Measurements from ENCODE around the gene DUOX2.
A peak's percentile ranks its signal among the peaks of the same experiment; 100 is the strongest.

Gene DUOX2

DNA sequence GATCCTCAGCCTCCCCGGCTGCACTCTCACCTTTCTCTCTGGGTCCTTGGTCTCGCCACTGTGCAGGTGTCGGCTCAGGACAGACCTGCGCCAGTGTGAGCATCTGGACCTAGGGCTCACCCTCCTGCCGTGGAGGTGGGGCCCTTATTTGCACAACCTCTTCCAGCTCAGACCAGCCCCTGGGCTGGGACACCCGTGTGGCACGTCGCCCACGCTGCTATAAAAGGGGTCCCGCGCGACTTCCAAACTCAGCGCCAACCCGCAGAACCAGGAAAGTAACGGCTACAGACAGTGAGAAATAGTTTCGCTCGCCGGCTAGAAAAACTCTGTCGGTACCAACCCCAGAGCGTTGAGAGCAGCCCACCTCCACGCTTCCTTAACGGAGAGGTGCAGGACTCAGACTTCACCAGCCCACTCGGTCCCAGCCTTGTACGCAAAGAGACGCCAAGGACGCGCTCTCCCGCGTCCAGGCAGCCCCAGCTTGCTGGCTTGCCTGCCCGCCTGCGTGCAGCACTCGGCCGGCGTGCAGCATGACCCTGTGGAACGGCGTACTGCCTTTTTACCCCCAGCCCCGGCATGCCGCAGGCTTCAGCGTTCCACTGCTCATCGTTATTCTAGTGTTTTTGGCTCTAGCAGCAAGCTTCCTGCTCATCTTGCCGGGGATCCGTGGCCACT is at the start of gene DUOX2, which contains the start of gene DUOXA2:
Gene DUOX2, minus strand, starts transcription at position 97 of the 675 bp plus-strand sequence. CDS start 761 bp downstream, outside the sequence.
Gene DUOXA2, plus strand, starts transcription at position 251 of the 675 bp plus-strand sequence. Its CDS starts 280 bp downstream, at position 531.
- DNase-seq (ENCODE audit: low read depth): no peak
- H3K4me3 ChIP-seq (ENCODE audit: low read length): no peak within 1 kb of the TSS
- TF ChIP-seq, protein P1, sequence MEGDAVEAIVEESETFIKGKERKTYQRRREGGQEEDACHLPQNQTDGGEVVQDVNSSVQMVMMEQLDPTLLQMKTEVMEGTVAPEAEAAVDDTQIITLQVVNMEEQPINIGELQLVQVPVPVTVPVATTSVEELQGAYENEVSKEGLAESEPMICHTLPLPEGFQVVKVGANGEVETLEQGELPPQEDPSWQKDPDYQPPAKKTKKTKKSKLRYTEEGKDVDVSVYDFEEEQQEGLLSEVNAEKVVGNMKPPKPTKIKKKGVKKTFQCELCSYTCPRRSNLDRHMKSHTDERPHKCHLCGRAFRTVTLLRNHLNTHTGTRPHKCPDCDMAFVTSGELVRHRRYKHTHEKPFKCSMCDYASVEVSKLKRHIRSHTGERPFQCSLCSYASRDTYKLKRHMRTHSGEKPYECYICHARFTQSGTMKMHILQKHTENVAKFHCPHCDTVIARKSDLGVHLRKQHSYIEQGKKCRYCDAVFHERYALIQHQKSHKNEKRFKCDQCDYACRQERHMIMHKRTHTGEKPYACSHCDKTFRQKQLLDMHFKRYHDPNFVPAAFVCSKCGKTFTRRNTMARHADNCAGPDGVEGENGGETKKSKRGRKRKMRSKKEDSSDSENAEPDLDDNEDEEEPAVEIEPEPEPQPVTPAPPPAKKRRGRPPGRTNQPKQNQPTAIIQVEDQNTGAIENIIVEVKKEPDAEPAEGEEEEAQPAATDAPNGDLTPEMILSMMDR (IDR thresholded peaks at IDR 0.05; ENCODE audit: insufficient read depth, low read depth, low read length, missing control alignments): no peak

DNA sequence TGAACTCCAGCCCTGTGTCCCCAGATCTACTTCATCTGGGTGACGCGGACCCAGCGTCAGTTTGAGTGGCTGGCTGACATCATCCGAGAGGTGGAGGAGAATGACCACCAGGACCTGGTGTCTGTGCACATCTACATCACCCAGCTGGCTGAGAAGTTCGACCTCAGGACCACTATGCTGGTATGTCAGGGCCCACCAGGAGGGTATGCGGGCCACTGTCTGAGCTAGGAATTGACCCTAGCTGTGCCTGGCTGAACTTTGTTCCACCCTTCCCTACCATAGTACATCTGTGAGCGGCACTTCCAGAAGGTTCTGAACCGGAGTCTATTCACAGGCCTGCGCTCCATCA is 49.5 kb upstream of the DUOX2 start:
- TF ChIP-seq, protein P1 (IDR thresholded peaks at IDR 0.05; ENCODE audit: insufficient read depth, low read depth, low read length, missing control alignments): no peak
- DNase-seq (ENCODE audit: low read depth): no peak
- H3K4me3 ChIP-seq (ENCODE audit: low read length): no peak overlapping the region

DNA sequence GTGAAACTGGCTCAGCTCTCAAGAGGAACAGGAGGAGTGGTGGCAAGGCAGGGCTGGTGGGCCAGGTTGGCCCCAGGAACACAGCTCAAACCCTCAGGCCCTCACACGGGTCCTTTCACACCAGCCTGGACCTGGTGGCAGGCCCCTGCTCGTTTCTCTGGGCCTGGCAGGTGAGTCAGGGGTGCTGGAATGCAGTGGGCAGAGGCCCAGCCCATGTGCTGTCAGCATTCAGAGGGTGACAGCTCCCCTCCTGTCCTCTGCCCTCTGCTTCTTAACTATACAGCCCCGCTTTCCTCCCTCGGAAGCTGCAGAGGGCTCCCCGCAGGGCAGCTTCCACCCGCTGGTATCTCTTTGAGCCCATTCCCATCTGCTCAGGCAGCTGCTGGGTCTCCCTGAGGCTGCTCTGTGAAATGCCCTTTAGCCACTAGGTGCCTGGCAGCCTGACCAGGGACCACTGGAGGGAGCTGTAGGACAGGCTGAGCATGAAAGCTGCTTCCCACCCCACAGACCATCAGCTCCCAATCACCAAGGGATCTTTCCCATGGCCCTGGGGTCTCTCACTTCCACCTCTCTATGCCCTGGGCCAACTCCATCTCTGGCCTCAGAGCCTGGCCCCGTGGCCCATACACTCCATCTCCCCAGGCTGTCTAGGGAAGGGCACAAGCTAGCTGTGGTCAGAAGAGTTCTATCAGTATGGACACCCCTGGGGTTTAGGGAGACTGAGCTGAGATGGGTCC is 49.0 kb upstream of the DUOX2 start:
- peak; percentile 98 for DNase-seq (ENCODE audit: low read depth)
- no peak overlapping the region for H3K4me3 ChIP-seq (ENCODE audit: low read length)
- TF ChIP-seq, protein P1 (IDR thresholded peaks at IDR 0.05; ENCODE audit: insufficient read depth, low read depth, low read length, missing control alignments): peak; percentile 76

DNA sequence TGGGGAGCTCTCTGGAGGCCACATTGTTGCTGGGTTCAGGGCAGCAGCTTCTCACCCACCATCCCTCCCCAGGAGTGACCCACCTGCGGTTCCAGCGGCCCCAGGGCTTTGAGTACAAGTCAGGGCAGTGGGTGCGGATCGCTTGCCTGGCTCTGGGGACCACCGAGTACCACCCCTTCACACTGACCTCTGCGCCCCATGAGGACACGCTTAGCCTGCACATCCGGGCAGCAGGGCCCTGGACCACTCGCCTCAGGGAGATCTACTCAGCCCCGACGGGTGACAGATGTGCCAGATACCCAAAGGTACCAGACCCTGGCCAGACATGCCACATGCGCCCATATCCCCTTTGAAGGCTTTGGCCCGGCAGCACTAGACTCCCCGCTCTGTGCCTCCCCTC is 47.7 kb upstream of the DUOX2 start:
- TF ChIP-seq, protein P1 (IDR thresholded peaks at IDR 0.05; ENCODE audit: insufficient read depth, low read depth, low read length, missing control alignments): no peak
- H3K4me3 ChIP-seq (ENCODE audit: low read length): no peak overlapping the region

DNA sequence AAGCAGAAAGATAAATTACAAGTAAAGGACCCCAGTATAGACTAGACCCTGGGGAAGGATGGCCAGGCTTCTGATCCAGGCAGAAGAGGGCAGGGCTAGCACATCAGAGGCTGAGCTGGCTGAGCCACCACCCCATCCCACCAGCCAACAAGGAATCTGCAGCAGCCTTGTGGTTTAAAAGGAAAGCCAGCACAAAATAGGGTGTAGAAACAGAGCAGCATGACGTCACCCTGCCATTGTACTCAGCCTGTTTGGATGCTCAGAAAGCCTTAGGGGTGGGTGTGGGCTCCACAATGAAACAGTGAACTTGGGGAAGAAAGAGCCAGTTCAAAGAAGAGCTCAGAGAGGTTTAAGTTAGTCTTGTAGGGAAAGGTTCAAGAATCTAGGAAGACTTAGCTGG is 44.0 kb upstream of the DUOX2 start:
- TF ChIP-seq, protein P1 (IDR thresholded peaks at IDR 0.05; ENCODE audit: insufficient read depth, low read depth, low read length, missing control alignments): peak; percentile 16
- peak; percentile 97 for DNase-seq (ENCODE audit: low read depth)
- H3K4me3 ChIP-seq (ENCODE audit: low read length): no peak overlapping the region

More for the DNA sequence above, 47.7 kb upstream of the DUOX2 start:
- DNase-seq (ENCODE audit: low read depth): no peak

GRCh38 chr15:45156744-45157455 is 42.9 kb upstream of the DUOX2 start:
- peak; percentile 88 for DNase-seq (ENCODE audit: low read depth)
- TF ChIP-seq, protein P1 (IDR thresholded peaks at IDR 0.05; ENCODE audit: insufficient read depth, low read depth, low read length, missing control alignments): no peak
- no peak overlapping the region for H3K4me3 ChIP-seq (ENCODE audit: low read length)
